Natural killer cell treated with Interleukin-12 subunit alpha and Interleukin-12 subunit beta and Interleukin-15 and Interleukin-18, amount 100 ng/mL, for 72 hours (primary cell): ENCODE data around the gene GALNT18. TPM values are rescaled to one million over a fixed set of nuclear protein-coding genes. Genes with fewer than 3 reads are reported as not detected.

Experiments
- ATAC-seq, 2 donors: fragments of 150-1000 bp; cut with Tn5 transposase in 1 of 2; sonication (Bioruptor Pico), chemical (Tn5 transposase) in 1 of 2; 2 replicates each; pipeline ENCODE4 v1.10.0; 2021
- DNase-seq: peaks from one replicate; pipeline ENCODE4 v3.0.0; 2022; ENCODE audit warnings: low spot score
- H3K27ac Mint-ChIP-seq, 2 donors: 1 replicate in 1 of 2; 2 replicates in 1 of 2; pipeline ENCODE4 v1.8.0; 2022; ENCODE audit warnings: mixed read lengths in 2 of 2, mild to moderate bottlenecking in 1 of 2, moderate library complexity in 1 of 2
- H3K27me3 Mint-ChIP-seq, 2 donors: 1 replicate in 1 of 2; 2 replicates in 1 of 2; pipeline ENCODE4 v1.8.0; 2022; ENCODE audit warnings: mixed read lengths in 2 of 2
- H3K36me3 Mint-ChIP-seq: one replicate; pipeline ENCODE4 v1.8.0; 2022; ENCODE audit warnings: mixed read lengths
- H3K4me1 Mint-ChIP-seq, 2 donors: 1 replicate in 1 of 2; 2 replicates in 1 of 2; pipeline ENCODE4 v1.8.0; 2022; ENCODE audit warnings: low read depth in 2 of 2, mixed read lengths in 2 of 2, mild to moderate bottlenecking in 1 of 2
- H3K4me3 Mint-ChIP-seq: one replicate; pipeline ENCODE4 v1.8.0; 2022; ENCODE audit warnings: mixed read lengths
- H3K9me3 Mint-ChIP-seq: 2 replicates; pipeline ENCODE4 v1.8.0; 2022; ENCODE audit warnings: mixed read lengths
- total RNA-seq, 2 donors: library from RNA; stranded (reverse); gene quantifications; one replicate each; pipeline ENCODE4 v1.2.3, GENCODE V29; 2022

The GALNT18 gene
- total RNA-seq, 2 donors from 2014 or later, result 0.29 to 0.73 TPM

DNA sequence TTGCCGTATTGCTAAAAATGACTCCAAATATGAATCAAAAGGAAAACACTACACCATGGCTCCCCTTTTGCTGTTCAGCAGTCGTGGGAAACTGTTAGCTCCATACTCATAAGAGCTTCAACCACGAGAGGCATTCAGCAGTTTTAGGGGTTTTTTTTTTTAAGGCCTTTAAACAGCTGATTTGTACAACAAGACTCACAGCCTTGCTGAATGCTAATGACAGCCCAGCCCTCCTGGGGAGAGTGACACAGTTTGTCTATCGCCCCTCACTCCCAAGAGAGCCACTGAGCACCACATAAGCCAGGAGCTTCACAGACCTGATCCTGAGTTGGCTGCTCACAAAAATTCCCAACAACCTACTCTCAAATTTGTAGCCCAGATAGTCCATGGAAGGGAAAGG is 32.4 kb downstream of the GALNT18 start:
- no peak overlapping the region for H3K4me3 Mint-ChIP-seq
- H3K4me1 Mint-ChIP-seq, result peaks cover 7 to 10% of the 10 kb centered on the region in 2 donors
- H3K27me3 Mint-ChIP-seq, result peaks cover 0 to 6% of the 10 kb centered on the region in 2 donors
- DNase-seq (no peak), ATAC-seq (no peak)
- no peaks in the 10 kb centered on the region for H3K36me3 Mint-ChIP-seq
- H3K9me3 Mint-ChIP-seq, result no peaks in the 10 kb centered on the region
- no peak overlapping the region for H3K27ac Mint-ChIP-seq

- ATAC-seq (no peak), DNase-seq (no peak)
- Mint-ChIP-seq H3K4me3 (no peak overlapping the region), H3K4me1 (peaks cover 7 to 10% of the 10 kb centered on the region in 2 donors), H3K27ac (no peak overlapping the region), H3K27me3 (peaks cover 0 to under 1% of the 10 kb centered on the region in 2 donors), H3K9me3 (no peaks in the 10 kb centered on the region), H3K36me3 (no peaks in the 10 kb centered on the region)
Observed at GRCh38 chr11:11588891-11589290, 32.9 kb downstream of the GALNT18 start.

GRCh38 chr11:11588243-11588642 is 33.6 kb downstream of the GALNT18 start:
- no peak overlapping the region for H3K4me3 Mint-ChIP-seq
- no peak for DNase-seq
- H3K27ac Mint-ChIP-seq, result no peak overlapping the region
- no peaks in the 10 kb centered on the region for H3K9me3 Mint-ChIP-seq
- H3K27me3 Mint-ChIP-seq, result no peaks in the 10 kb centered on the region
- peaks cover 7 to 10% of the 10 kb centered on the region in 2 donors for H3K4me1 Mint-ChIP-seq
- no peaks in the 10 kb centered on the region for H3K36me3 Mint-ChIP-seq
- ATAC-seq, result no peak

DNA sequence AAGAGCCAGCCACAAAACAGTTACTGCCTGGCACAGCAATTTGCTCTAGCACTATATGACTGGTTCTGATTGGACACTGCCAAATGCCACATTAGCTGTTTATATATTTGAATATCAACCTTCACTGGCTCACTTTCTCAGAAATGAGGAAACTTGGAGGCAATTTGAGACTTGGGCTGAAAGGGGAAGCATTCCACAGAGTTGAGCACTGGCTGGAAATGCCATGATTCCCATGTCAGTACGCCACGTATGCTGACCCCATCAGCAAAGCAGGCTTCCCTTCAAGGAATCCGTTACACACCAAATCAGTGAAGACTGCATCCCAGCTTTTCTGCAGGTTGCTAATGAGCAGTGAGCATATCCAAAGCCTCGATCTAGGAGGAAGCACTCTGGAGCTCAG is 34.7 kb downstream of the GALNT18 start:
- no peak overlapping the region for H3K27ac Mint-ChIP-seq
- peaks cover 8 to 10% of the 10 kb centered on the region in 2 donors for H3K4me1 Mint-ChIP-seq
- H3K9me3 Mint-ChIP-seq, result no peaks in the 10 kb centered on the region
- no peaks in the 10 kb centered on the region for H3K36me3 Mint-ChIP-seq
- no peak overlapping the region for H3K4me3 Mint-ChIP-seq
- H3K27me3 Mint-ChIP-seq, result peaks cover 0 to under 1% of the 10 kb centered on the region in 2 donors
- no peak for DNase-seq
- no peak for ATAC-seq

GRCh38 chr11:11586465-11586864 is 35.3 kb downstream of the GALNT18 start:
- Mint-ChIP-seq H3K36me3 (no peaks in the 10 kb centered on the region), H3K4me1 (peaks cover 13 to 15% of the 10 kb centered on the region in 2 donors), H3K9me3 (no peaks in the 10 kb centered on the region), H3K27ac (no peak overlapping the region), H3K4me3 (no peak overlapping the region), H3K27me3 (peaks cover 3 to 7% of the 10 kb centered on the region in 2 donors)
- ATAC-seq, result no peak
- no peak for DNase-seq

- H3K27ac Mint-ChIP-seq, result no peak overlapping the region
- peaks cover 3 to 7% of the 10 kb centered on the region in 2 donors for H3K27me3 Mint-ChIP-seq
- H3K9me3 Mint-ChIP-seq, result no peaks in the 10 kb centered on the region
- H3K36me3 Mint-ChIP-seq, result no peaks in the 10 kb centered on the region
- no peak for ATAC-seq
- no peak for DNase-seq
- H3K4me3 Mint-ChIP-seq, result no peak overlapping the region
- peaks cover 13 to 18% of the 10 kb centered on the region in 2 donors for H3K4me1 Mint-ChIP-seq
Observed at GRCh38 chr11:11584937-11585336, 36.9 kb downstream of the GALNT18 start.

GRCh38 chr11:11584530-11584810 is 37.3 kb downstream of the GALNT18 start:
- DNase-seq (no peak), ATAC-seq (no peak)
- Mint-ChIP-seq H3K9me3 (no peaks in the 10 kb centered on the region), H3K4me1 (peaks cover 13 to 15% of the 10 kb centered on the region in 2 donors), H3K27me3 (peaks cover 3 to 7% of the 10 kb centered on the region in 2 donors), H3K27ac (no peak overlapping the region), H3K4me3 (no peak overlapping the region), H3K36me3 (no peaks in the 10 kb centered on the region)

- no peak overlapping the region for H3K27ac Mint-ChIP-seq
- H3K4me1 Mint-ChIP-seq, result peaks cover 8 to 10% of the 10 kb centered on the region in 2 donors
- no peak overlapping the region for H3K4me3 Mint-ChIP-seq
- no peaks in the 10 kb centered on the region for H3K36me3 Mint-ChIP-seq
- no peaks in the 10 kb centered on the region for H3K9me3 Mint-ChIP-seq
- peaks cover 3 to 7% of the 10 kb centered on the region in 2 donors for H3K27me3 Mint-ChIP-seq
- ATAC-seq, result no peak
- no peak for DNase-seq
Observed at GRCh38 chr11:11583801-11584529, 37.8 kb downstream of the GALNT18 start.

DNA sequence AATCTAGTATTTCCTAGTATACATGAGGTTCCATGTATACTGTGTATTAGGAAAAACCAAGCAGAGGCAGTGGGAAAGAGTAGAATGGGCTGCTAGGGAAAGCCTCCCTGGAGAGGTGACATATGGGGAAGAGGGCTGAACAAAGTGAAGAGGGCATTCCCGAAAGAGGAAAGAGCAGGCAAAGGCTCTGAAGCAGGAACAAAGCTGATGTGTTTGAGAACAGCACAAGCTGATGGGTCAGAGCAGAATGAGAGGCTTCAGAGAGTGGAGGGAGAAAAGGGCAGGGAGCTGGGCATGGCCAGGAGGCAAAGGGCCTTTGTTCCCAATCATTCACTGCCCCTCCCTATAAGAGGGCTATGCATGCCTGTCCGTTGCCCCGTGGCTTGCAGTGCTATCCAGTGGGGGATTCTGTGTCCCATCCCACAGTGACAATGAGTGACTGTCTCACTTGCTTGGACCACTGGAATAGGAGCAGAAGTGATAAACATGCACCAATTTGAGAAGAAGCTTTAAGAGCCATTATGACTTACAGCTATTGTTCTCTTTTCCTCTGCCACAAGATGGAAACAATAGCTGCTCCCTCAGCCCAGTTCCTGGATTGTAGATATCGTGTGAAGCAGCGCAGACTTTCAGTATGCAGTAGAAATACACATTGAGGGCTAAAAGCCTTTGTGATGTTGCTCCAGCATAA is 39.6 kb downstream of the GALNT18 start:
- peaks cover 14 to 19% of the 10 kb centered on the region in 2 donors for H3K4me1 Mint-ChIP-seq
- ATAC-seq, result no peak
- H3K36me3 Mint-ChIP-seq, result no peaks in the 10 kb centered on the region
- no peak overlapping the region for H3K4me3 Mint-ChIP-seq
- H3K27me3 Mint-ChIP-seq, result peaks cover 3 to 7% of the 10 kb centered on the region in 2 donors
- no peak overlapping the region for H3K27ac Mint-ChIP-seq
- H3K9me3 Mint-ChIP-seq, result no peaks in the 10 kb centered on the region
- DNase-seq, result no peak

DNA sequence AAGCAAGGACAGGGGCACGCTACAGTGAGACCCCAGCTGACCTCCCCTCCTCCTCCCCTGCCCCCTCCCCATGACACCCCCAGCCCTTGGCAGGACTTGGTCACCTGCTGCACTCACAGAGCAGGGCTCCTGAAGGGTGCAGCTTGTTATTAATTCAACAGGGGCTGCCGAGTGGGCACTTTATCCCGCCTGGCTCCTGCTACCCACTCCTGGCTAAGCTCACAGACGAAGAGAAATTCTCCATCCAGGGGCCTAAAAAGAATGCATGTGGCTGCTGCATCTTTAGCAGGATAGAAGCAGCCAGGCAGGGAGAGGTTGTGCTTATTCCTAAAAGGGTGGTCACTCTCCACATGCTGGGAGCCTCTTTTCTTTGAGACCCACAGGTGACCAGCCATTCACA is 40.3 kb downstream of the GALNT18 start:
- Mint-ChIP-seq H3K27ac (no peak overlapping the region), H3K27me3 (peaks cover 3 to 7% of the 10 kb centered on the region in 2 donors), H3K9me3 (no peaks in the 10 kb centered on the region), H3K36me3 (no peaks in the 10 kb centered on the region), H3K4me1 (peaks cover 18 to 24% of the 10 kb centered on the region in 2 donors), H3K4me3 (no peak overlapping the region)
- DNase-seq, result no peak
- no peak for ATAC-seq

DNA sequence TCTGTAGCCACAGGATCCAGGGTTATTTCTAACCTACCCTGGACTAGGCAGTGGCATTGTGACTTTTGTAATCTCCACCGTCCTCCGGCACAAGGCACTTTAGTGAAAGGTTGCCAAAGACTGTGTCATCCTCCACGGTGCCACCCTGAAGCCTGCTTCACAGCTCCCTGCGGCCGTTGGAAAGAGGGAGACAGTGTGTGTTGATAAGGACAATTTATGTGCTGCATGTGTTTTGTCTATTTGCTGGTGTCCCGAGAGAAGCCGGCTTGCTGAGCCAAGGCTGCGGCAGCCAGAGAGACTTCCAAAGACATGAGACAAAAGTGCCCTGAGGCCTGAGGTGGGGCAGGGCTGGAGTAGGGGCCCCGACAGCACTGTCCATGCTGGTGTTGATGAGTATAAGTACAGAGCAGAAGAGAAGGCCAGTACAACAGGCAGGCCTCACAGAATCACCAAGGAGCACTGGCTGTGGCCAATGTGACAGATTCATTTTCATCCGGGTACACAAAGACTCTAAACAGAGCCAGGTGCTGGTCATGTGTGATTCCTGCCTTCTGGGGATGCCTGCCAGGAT is 40.9 kb downstream of the GALNT18 start:
- peaks cover 3 to 7% of the 10 kb centered on the region in 2 donors for H3K27me3 Mint-ChIP-seq
- H3K4me3 Mint-ChIP-seq, result no peak overlapping the region
- no peaks in the 10 kb centered on the region for H3K36me3 Mint-ChIP-seq
- ATAC-seq (no peak), DNase-seq (no peak)
- peaks cover 18 to 28% of the 10 kb centered on the region in 2 donors for H3K4me1 Mint-ChIP-seq
- H3K27ac Mint-ChIP-seq, result no peak overlapping the region
- no peaks in the 10 kb centered on the region for H3K9me3 Mint-ChIP-seq

DNA sequence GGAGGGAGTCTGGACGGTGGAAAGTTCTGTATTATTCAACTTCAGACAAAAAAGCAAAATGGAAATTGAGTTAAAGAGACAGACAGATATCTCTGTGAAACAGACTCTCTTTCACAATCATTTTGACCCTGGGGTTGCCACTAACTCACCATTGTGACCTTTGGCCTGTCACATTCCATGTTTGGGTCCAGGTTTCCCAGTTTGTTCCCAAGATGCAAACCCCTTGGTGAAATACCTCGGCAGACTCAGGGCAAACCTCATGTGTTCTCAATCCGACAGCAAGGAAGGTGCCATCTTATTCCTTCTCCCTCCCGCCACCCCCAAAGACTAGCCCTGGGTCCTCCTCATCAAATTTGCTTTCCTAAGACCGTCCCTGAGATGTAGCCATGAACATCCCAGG is 41.8 kb downstream of the GALNT18 start:
- Mint-ChIP-seq H3K36me3 (no peaks in the 10 kb centered on the region), H3K27ac (no peak overlapping the region)
- no peak for ATAC-seq

DNA sequence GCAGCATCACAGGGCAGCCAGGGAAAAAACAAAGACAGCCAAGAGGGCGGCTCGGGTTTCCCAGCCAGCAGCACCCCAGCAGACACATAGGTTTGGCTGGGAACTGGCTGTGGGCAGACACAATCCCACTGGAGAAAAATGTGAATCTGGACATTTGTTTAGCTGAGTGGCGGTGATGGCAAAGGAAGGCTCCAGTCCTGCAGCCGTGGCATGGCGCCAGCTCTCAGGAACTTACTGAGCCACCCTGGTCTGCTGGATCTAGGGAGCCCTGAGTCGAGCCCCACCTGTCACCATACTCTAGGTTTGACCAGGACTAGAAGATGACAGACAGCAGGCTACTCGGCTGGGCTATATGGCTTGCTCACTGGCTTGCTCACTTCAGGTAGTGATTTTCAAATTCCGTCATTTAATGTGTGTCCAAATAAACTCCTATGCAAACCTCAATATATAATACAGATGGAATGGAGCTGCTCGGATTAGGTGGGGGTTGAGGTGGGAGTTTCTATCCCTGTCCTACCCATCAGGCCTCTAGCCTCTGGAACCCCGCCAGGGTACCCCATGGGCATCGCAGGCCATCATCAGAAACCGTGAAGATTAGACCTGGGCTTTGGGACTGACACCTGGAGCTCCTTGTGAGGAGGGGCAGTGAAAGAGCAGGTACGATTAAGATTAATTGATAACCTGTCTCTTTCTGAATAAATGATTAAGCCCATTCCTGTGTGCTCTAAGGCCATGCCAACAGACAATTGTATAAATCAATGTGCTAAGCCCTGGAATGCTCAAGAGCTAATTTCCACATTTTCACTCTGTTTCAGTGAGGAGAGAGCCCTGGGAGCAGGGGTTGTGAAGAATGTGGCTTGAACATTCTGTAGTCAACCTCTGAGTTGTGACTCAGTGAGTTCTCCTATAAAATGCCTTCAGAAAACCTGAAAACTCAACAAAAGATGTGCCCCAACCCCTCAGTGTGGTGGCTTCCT is 42.5 kb downstream of the GALNT18 start:
- Mint-ChIP-seq H3K4me1 (peaks cover 18 to 32% of the 10 kb centered on the region in 2 donors), H3K9me3 (no peaks in the 10 kb centered on the region), H3K27me3 (peaks cover 3 to 7% of the 10 kb centered on the region in 2 donors), H3K4me3 (no peak overlapping the region), H3K27ac (no peak overlapping the region), H3K36me3 (no peaks in the 10 kb centered on the region)
- DNase-seq (no peak), ATAC-seq (no peak)

More for the DNA sequence above, 41.8 kb downstream of the GALNT18 start:
- H3K9me3 Mint-ChIP-seq, result no peaks in the 10 kb centered on the region
- H3K4me1 Mint-ChIP-seq, result peaks cover 18 to 32% of the 10 kb centered on the region in 2 donors
- peaks cover 3 to 7% of the 10 kb centered on the region in 2 donors for H3K27me3 Mint-ChIP-seq
- no peak for DNase-seq
- no peak overlapping the region for H3K4me3 Mint-ChIP-seq
